Measurements from ENCODE around the gene CYBC1. TPM values are rescaled to one million over a fixed set of nuclear protein-coding genes. Genes with fewer than 3 reads are reported as not detected.

CYBC1 gene
- total and polyA plus RNA-seq, 9 donors, result 34.0 to 101 (median 58.6) TPM

GRCh38 chr17:82410014-82410716 lies 40.4 kb downstream of the CYBC1 start:
- 88 to 92% (median 89%) methylated on average over 14 of the region's 14 CpGs for WGBS, 3 donors
- TF ChIP-seq EP300 (IDR thresholded peaks at IDR 0.05) (no peak), POLR2A (IDR thresholded peaks at IDR 0.05) (no peak), CTCF (IDR thresholded peaks at IDR 0.05) (no peak)
- peaks cover 3% of the 10 kb centered on the region for H3K4me1 ChIP-seq (ENCODE audit: insufficient read depth)
- intact Hi-C loops (cut with DNase I), result loop anchor here in 1 of 4 donors (10.0 kb wide), 1 partner anchor 55 kb away; the partner anchor contains the start of gene TEX19
- no peak overlapping the region for H3K4me3 ChIP-seq
- DNase-seq, result no peak
- no peaks in the 10 kb centered on the region for H3K9me3 ChIP-seq
- H3K36me3 ChIP-seq, result no peaks in the 10 kb centered on the region
- H3K27ac ChIP-seq, result no peak overlapping the region
- no peaks in the 10 kb centered on the region for H3K27me3 ChIP-seq

- DNase-seq, result no peak
- Histone ChIP-seq H3K27ac (no peak overlapping the region), H3K9me3 (no peaks in the 10 kb centered on the region), H3K4me3 (no peak overlapping the region), H3K4me1 (ENCODE audit: insufficient read depth) (peaks cover 3% of the 10 kb centered on the region), H3K27me3 (no peaks in the 10 kb centered on the region), H3K36me3 (no peaks in the 10 kb centered on the region)
- WGBS, 3 donors, result 88 to 93% (median 92%) methylated on average over 21 of the region's 21 CpGs
- intact Hi-C loops (cut with DNase I), result no loop called here
- TF ChIP-seq POLR2A (IDR thresholded peaks at IDR 0.05), result no peak
- no peak for TF ChIP-seq CTCF (IDR thresholded peaks at IDR 0.05)
- no peak for TF ChIP-seq EP300 (IDR thresholded peaks at IDR 0.05)
Observed at GRCh38 chr17:82408938-82409318, 41.6 kb downstream of the CYBC1 start.

GRCh38 chr17:82408288-82408937 lies 42.1 kb downstream of the CYBC1 start:
- no peak for DNase-seq
- Histone ChIP-seq H3K27ac (no peak overlapping the region), H3K36me3 (no peaks in the 10 kb centered on the region), H3K27me3 (no peaks in the 10 kb centered on the region), H3K4me3 (no peak overlapping the region), H3K9me3 (no peaks in the 10 kb centered on the region), H3K4me1 (ENCODE audit: insufficient read depth) (peaks cover 3% of the 10 kb centered on the region)
- WGBS, 3 donors, result 85 to 90% (median 86%) methylated on average over 15 of the region's 15 CpGs
- TF ChIP-seq CTCF (IDR thresholded peaks at IDR 0.05) (no peak), POLR2A (IDR thresholded peaks at IDR 0.05) (no peak), EP300 (IDR thresholded peaks at IDR 0.05) (no peak)
- intact Hi-C loops (cut with DNase I), result no loop called here

- DNase-seq, result no peak
- TF ChIP-seq POLR2A (IDR thresholded peaks at IDR 0.05) (no peak), CTCF (IDR thresholded peaks at IDR 0.05) (no peak), EP300 (IDR thresholded peaks at IDR 0.05) (no peak)
- Histone ChIP-seq H3K36me3 (no peaks in the 10 kb centered on the region), H3K4me1 (ENCODE audit: insufficient read depth) (no peaks in the 10 kb centered on the region), H3K27ac (no peak overlapping the region), H3K4me3 (no peak overlapping the region), H3K27me3 (no peaks in the 10 kb centered on the region), H3K9me3 (no peaks in the 10 kb centered on the region)
- WGBS, 3 donors, result 88 to 89% (median 89%) methylated on average over 13 of the region's 13 CpGs
- intact Hi-C loops (cut with DNase I), result no loop called here
Observed at GRCh38 chr17:82407255-82407654, 43.3 kb downstream of the CYBC1 start.
